NCI-H510A (cell line): ENCODE measurements around the gene ARHGAP21.
"Not testable (repeated sequence)": the region's sequence is repeated elsewhere in the genome, so short reads cannot be mapped to it uniquely, and the experiment has no call there.

ENCODE experiments used
- DNase-seq: peaks from one replicate; lab custom pipeline; 2025; lab: John Stamatoyannopoulos, UW

ARHGAP21 gene

DNA sequence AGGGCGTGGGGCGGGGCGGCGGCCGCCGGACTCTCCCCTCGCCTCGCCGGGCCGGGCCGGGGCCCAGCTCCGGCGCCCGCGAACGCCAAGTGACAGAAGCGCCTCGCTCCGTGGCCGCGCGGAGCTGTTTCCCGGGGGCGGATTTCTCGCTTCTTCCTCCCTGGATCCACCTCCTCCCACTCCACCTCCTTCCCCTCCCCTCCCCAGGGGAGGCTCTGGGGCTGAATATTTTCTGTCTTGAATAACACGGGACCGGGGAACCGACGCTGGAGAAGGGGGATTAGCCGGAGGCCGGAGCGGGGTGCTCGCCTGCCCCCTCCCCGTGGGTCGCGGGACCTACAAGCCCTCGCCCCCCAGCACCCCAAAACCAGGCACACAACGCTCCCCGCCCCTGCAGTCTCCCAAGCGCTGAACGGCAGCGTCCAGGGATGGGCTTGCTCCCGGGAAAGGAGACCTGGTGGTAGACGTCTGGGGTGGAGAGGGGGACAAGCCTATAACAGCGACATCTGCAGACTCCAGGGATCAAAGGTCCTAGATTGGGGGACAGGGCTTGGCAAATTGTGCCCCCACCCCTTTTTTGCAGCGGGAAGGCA is at the start of gene ARHGAP21:
ARHGAP21 (minus strand) TSS at position 100 of the 593 bp plus-strand sequence. CDS start 1,988 bp downstream, outside the sequence.
- no peak for DNase-seq

DNA sequence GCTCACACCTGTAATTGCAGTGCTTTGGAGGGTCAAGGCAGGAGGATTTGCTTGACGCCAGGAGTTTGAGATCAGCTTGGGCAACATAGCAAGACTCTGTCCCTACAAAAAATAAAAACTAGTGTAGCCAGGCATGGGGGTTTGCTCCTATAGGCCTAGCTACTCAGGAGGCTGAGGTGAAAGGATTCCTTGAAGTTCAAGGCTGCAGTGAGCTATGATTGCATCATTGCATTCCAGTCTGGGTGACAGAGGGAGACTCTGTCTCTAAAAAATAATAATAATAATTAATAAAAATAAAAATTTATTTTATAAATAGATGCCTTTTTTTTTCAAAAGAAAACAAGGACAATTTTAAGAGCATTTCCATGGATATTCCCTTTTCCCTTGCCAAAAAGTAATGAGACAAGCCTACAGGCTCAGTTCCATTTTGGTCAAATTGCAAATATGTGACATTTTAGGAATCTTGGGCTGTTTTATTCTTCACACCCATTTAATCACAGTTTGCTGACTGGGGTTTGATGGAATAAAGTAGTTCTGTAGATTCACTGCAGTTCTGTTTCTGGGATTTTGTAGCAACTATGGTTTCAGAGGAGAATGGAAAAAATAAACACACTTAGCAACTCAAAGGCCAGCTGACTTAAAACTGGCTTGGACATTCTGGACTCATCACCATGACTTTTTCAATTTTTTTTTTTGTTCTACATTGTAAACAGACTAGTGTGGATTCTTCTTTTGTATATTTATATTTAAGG is 48.4 kb upstream of the ARHGAP21 start:
- no peak for DNase-seq

DNA sequence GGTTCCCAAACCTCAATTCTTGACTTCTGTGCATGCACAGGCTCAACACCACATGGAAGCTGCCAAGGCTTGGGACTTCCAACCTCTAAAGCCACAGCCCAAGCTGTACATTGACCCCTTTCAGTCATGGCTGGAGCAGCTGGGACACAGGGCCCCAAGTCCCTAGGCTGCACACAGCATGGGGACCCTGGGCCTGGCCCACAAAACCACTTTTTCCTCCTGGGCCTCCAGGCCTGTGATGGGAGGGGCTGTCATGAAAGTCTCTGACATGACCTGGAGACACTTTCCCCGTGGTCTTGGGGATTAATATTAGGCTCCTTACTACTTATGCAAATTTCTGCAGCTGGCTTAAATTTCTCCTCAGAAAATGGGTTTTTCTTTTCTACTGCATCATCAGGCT is 41.3 kb upstream of the ARHGAP21 start:
- DNase-seq = not testable (repeated sequence)

DNA sequence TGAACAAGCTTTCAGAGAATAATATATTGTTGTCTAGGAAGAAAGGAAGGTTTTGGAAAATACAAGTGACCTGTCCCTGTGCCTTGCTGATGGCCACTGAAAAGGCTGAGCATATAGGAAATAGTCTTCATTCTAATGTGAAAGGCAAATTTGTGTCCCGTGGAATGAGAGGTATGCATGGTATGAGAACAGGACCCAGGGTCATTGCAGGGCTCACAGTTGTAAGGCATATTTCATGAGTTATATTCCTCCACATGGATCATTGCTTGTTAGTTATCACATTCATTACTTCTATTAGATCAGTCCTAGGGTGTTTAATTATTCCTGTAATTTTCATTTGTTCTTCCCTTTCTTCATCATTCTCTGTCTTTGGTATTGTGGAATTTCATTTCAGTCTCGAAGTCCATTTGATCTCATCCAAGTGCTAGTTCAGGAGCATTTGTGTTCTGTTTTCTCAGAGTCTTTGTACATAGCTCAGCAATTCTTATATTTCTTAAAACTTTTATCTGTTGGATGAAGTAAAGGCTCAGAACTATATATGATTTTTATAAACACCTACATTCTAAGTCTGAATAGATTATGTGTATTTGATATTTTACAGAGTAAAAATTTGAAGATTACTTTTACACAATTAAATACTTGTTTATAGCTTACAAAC is 39.4 kb upstream of the ARHGAP21 start:
- no peak for DNase-seq

DNA sequence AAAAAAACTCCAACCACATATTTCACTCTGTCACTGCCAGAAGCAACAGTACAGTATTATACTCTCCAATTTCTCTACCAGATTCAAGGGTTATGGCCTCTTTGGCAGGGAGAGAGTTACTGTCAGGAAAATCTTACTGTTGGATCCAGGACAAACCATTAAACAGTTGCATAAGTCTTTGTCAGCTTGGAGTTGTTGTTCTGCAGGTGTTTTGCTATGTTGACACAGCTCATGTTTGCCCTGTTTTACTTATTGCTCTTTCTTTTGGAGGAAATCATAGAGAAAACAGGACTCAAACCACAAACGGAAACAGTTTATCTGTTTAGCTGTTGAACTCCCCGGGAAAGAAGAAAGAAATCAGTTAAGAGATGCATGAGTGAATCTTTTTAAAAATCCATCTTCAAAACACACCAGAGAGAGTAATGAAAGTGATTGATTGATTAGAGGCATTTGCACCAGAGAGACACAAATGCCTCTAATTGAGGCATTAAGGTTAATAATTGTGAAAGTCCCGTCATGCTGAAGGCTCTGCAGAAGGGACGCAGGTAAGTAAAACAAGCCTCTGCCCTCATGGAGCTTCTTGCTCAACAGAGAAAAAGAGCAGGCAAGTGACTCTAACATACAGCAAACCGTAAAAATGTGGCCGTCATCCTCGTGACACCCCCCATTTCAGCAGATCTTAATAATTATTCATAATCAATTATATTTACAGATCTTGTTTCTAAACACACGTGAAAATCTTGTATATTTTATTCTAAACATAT is 38.7 kb upstream of the ARHGAP21 start:
- DNase-seq = no peak

DNA sequence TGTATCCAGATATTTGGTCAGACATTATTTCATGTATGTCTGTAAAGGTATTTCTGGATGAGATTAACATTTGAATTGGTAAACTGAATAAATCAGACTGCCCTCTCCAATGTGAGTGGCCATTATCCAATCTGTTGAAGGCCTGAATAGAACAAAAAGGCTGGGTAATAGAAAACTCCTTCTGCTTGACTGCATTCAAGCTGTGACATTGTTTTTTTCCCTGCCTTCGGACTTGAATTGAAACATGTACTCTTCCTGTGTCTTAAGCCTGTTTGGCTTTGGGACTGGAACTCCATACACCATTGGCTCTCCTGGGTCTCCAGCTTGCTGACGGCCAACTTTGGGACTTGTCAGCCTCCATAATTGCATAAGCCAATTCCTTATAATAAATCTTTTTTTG is 36.0 kb upstream of the ARHGAP21 start:
- no peak for DNase-seq

DNA sequence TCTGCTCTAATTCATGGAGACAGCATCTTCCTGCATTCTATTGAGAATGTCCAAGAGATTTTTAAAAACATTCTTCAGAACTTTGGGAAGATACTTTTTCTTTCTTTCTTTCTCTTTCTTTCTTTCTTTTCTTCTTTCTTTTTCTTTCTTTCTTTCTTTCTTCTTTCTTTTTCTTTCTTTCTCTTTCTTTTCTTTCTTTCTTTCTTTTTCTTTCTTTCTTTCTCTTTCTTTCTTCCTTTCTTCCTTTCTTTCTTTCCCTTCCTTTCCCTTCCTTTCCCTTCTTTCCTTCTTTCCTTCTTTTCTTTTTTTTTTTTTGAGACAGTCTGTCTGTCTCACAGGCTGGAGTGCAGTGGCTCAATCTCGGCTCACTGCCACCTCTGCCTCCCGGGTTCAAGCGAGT is 34.6 kb upstream of the ARHGAP21 start:
- DNase-seq = not testable (repeated sequence)

DNA sequence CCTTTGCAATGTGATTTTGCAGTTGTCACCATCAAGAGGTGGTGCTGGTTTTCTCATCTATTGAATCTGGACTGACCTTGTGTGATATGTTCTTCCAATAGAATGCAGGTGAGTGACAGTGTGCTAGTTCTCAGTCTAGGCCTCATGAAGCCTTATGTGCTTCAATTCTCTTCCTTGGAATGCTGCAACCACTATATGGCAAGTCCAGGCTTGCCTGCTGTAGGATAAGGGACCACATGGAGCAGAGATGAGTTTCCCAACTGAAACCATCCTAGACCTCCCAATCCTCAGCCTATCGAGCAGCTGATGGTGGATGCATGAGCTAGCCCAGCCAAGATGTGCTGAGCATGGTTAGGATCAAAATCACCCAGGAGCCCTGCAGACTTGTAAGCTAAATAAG is 32.6 kb upstream of the ARHGAP21 start:
- DNase-seq = no peak

DNA sequence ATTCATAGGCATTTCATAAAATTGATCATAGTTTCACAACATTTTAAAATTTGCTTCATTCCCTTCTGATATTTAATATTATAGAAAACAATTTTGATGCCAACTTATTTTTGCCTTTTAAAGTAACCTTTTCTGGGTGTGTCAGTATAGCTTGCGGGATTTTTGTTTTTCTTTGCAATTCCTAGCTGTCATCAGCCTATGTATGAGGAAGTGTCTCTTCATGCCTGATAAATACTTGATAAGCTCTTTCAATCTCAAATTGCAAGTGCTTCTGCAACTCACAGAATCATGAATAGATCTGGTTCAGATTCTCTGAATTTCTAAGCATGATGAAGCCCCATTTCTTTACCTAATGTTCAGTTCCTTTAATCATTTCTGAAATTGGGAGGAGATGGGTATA is 28.0 kb upstream of the ARHGAP21 start:
- DNase-seq = no peak

DNA sequence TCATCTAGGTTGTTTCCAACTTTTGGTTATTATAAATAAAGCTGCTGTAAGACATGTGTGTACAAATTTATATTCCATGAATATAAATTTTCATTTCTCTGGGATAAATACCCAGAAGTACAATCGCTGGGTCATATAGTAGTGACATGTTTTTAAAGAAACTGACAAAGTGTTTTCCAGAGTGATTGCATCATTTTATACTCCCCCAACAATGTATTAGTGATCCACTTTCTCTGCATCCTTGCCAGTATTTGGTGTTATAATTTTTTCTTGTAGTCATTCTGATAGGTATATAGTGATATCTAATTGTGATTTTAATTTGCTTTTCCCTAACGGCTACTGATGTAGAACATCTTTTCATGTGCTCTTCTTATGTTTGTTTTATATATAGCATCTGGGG is 27.0 kb upstream of the ARHGAP21 start:
- no peak for DNase-seq

DNA sequence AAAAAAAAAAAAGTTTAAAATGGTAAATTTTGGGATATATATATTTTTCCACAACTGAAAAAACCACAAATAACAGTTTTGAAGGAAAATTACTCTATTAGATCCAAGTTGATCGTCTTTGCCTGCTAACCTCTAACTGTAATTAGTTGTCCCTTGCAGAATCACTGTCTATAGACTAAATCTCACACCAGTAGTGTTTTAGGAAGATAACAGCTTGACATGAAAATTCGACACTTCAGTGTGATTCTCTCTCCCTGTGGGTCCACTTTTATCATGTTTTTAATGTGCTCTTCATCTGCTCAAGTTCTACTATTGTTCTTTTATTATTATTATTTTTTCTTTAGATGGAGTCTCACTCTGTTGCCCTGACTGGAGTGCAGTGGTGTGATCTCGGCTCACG is 24.5 kb upstream of the ARHGAP21 start:
- DNase-seq = no peak

DNA sequence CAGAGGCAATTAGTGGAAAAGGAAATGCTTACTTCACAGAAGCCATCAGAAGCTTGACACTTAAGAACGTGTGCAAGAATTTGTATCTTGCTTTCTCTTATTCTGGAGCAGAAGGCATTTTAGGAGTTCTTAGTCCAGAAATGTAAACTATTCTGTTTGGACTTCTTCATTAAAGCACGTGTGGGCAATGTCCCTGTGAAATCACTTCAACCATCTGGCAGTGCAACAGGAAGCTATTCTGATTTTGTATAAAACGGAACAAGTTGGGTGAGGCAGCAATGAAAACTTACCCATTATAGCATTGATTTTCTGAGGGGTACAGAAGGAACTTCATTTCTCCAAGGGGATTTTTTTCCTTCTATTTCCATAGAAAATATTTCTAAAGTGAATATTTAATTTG is 21.3 kb upstream of the ARHGAP21 start:
- no peak for DNase-seq

DNA sequence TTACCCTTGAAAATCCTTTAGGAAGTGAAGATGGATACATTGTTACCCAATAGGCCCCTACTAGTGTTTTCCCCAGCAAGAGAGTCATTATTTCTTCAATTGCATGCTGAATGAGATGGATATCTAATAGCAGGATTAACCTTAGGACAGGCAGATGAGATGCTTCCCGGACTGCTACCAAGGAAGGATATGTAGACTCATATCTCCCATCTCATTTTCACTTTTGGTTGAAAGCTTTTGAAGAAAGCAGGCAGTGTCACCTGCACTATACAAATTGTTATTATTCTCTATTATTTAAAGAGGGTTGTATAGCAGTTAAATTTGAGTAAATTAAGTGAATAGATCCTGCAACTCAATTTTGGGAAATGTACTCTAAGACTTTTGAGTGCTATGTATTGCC is 17.0 kb upstream of the ARHGAP21 start:
- no peak for DNase-seq

DNA sequence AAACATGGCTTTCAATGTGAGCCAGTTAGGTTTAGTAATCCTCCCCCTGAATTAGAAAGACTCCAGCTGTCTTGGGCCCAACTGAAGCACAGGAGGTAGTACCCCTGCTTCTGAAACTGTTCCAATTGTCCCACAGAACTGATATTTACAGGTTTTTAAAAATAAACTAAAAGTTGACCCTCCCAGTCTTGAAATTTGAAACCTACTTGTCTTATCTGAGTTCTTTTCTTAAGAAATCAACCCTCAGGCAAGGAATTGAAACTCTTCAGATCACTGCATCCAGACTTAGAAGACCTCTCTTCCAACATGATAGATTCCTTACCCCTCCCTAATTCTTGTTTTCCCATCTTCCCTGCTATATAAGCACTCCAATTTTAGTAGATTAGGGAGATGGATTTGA is 13.3 kb upstream of the ARHGAP21 start:
- DNase-seq = no peak

DNA sequence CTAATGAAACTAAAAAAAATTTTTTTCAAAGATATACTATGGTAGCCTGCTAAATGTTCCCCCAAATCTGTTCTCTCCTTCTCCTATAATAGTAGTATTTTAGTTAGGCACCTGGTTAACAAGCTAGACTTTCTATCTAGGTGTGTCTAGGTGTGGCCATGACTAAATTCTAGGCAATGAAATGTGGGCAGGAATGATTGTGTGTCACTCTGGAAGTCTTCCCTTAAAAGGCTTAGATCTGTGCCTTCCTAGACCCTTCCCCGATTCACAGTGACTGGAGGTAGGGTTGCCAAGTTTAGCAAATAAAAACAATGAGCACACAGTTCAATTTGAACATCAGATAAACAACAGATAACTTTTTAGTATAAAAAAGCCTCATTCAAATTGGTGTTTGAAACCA is 8.3 kb upstream of the ARHGAP21 start:
- no peak for DNase-seq

DNA sequence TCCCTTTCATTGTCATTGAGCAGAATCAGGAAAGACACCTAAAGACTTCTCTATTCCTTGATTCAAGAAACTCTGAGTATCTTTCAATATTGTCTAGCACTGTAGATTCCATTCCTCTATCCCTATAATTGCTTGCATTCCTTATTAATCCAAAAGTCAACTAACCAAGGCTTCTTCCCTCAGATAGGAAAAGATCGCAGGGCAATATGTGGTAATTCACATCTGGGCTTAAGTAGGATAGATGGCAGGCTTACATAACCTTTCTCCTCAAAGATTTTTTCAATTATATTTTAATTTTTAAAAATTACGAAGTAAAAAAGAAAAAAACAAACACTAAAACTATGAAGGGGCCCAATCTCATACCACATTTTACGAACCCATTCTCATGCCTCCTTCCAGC is 7.1 kb upstream of the ARHGAP21 start:
- no peak for DNase-seq

DNA sequence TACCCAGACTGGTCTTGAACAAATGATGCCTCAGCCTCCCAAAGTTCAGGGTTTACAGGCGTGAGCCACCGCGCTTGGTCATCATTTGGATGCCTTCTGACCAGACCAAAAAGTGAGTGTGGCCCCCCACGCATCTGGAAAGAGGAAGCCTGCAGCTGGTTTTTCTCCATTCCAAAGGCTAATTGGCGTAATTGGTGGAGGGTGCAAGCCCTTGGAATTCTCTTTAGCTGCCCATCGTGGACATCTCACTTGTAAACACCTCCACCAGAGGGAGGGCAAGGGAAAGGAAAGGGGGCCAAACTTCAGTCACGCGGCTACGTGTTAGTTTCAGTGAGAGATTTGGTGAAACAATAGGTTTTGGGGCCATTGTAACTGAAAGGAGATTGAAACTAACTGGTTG is 4.1 kb upstream of the ARHGAP21 start:
- no peak for DNase-seq

DNA sequence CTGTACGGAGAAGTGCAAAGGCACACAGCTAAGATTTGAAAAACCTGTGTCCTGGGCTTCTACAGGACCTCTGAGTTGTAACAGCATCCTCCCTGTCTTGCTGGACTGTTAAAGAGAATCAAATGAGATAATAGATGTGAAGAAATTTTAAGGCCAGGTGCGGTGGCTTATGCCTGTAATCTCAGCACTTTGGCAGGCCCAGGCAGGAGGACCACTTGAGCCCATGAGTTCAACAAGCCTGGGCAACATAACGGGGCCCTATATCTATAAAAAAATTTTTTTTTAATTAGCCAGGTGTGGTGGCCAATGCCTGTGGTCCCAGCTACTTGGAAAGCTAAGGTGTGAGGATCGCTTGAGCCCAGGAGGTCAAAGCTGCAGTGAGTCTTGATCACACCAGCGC is 2.9 kb upstream of the ARHGAP21 start:
- DNase-seq = no peak

DNA sequence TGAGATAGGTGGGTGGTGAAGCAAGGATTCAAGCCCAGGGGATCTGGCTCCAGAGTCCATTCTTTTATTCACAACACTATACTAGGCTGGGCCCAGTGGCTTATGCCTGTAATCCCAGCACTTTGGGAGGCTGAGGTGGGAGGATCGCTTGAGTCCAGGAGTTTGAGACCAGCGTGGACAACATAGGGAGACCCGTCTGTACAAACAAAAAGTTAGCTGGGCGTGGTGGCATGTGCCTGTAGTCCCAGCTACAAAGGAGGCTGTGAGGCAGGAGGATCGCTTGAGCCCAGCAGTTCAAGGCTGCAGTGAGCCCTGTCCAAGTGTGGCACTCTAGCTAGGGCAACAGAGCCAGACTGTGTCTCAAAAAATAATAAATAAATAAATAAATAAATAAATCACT is 2.3 kb upstream of the ARHGAP21 start:
- DNase-seq = not testable (repeated sequence)

DNA sequence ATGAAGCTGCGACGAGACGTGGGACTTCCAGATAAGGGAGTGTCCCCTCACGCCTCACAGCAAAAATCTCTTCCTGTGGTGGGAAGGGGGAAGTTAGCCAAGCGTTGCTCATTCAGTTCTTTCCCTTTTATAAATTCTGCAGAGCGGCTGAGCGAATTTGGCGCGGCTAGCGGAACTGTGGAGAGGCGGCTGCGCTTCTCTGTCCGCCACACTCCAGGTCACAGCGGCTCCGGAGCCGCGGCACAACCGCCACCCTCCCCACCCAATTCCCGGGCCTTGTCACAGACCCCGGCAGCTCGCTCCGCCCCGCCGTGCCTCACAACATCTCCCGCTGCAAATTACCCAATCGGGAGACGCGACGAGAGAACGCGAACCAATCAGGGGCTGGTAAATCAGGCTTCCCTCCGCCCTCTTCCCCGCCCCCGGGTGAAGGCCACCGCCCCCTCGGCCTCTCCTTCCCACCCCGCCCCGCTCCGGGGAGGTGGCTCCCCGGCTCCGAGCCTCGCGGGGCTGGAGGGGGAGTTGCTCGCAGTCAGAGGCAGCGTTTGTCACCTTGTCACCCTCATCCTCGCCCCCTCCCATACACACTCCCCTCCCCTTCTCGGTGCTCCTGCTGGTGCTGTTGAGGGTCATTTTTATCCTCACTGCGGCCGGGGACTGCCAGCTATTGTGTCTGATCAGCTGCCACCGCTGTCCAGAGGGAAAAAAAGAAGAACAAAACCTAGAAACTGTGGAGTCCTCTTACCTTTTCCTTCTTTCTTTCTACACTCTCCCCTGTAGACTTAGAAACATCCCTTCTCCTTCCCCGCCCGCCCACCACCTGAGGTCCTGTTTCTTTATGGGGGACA is 918 bp upstream of the ARHGAP21 start:
- peak; percentile 85 for DNase-seq

DNA sequence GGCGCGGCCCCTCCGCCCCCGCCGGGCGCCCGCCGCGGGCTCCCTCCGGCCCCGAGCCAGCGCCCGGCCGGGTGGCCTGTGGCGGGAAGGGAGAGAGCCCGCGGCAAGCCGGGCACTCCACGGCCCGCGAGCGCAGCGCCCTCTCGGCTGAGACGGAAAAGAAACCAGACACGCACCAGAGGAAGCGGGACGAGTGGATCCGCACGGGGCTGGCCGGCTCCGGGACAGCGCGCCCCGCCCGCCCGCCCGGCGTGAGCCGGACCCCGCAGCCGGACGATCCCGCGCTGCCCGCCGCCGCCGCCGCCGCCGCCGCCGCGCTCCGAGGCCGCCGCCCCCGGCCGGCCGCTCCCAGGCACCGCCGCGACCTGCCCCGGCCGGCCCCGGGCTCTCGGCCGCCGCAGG is 300 bp downstream of the ARHGAP21 start:
- no peak for DNase-seq
